ENCODE data around the gene DENND1B. TPM values are rescaled to one million over a fixed set of nuclear protein-coding genes. Genes with fewer than 3 reads are reported as not detected.

DENND1B gene
- total and polyA plus RNA-seq, 2 experiments from 2014 or later, result 3.7 to 18.6 TPM

DNA sequence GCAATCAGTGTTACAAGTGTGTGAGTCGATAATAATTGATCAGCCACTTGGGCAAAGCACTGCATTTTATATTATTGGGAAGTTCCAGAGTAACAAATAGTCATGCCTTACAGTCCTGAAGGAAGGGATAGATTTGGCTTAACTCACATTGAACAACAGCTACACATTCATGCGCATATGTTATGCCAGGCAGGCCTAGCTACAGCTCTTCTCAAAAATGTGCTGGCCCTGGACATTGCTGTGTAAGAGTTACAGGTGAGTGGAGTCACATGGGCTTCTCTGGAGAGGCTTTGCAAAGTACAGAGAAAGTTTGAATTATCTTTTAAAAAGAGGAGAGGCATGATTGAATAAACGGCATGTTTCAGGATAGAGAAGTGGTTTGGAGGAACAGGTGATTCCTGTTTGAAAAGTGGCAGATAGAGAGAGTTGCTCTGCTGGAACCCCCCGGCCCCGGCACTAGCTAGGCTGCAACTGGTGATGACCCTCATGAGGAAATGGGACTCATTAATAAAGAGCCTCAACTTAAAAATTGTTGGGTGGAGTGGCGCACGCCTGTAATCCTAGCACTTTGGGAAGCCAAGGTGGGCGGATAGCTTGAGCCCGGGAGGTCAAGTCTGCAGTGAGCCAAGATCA, 306.6 kb downstream of the DENND1B start:
- no peaks in the 10 kb centered on the region for H3K9me2 ChIP-seq (replicated peaks; ENCODE audit: insufficient read depth)
- H3K27me3 ChIP-seq, result no peaks in the 10 kb centered on the region
- H2AFZ ChIP-seq, result no peak overlapping the region
- H3K4me2 ChIP-seq, result no peak overlapping the region
- H3K4me1 ChIP-seq (ENCODE audit: insufficient read depth), result peaks cover 2% of the 10 kb centered on the region
- H3K27ac ChIP-seq, result no peak overlapping the region
- no peaks in the 10 kb centered on the region for H4K20me1 ChIP-seq (ENCODE audit: insufficient read depth, poor library complexity, severe bottlenecking)
- no peaks in the 10 kb centered on the region for H3K79me2 ChIP-seq
- H3K9me3 ChIP-seq (ENCODE audit: low read depth), result no peaks in the 10 kb centered on the region
- H3K4me3 ChIP-seq, result no peak overlapping the region
- DNase-seq (ENCODE audit: low spot score), result no peak
- no peaks in the 10 kb centered on the region for H3K36me3 ChIP-seq (replicated peaks; ENCODE audit: insufficient read depth, low read depth)
- WGBS (ENCODE audit: low lambda C conversion rate, missing lambda C conversion rate), result 94% methylated on average over 9 of the region's 9 CpGs
- TF ChIP-seq EZH2phosphoT487 (IDR thresholded peaks at IDR 0.05; ENCODE audit: low read depth, severe bottlenecking, unreplicated experiment) (no peak), CTCF (IDR thresholded peaks at IDR 0.05; ENCODE audit: poor library complexity) (no peak), EZH2 (IDR thresholded peaks at IDR 0.05; ENCODE audit: borderline replicate concordance) (no peak)

GRCh38 chr1:197467881-197468280, 307.4 kb downstream of the DENND1B start:
- Histone ChIP-seq H3K4me1 (ENCODE audit: insufficient read depth) (peaks cover 3% of the 10 kb centered on the region), H2AFZ (no peak overlapping the region), H3K9me2 (replicated peaks; ENCODE audit: insufficient read depth) (no peaks in the 10 kb centered on the region), H3K36me3 (replicated peaks; ENCODE audit: insufficient read depth, low read depth) (no peaks in the 10 kb centered on the region), H3K79me2 (no peaks in the 10 kb centered on the region), H3K27ac (no peak overlapping the region), H3K9me3 (ENCODE audit: low read depth) (no peaks in the 10 kb centered on the region), H3K27me3 (no peaks in the 10 kb centered on the region), H3K4me3 (no peak overlapping the region), H3K4me2 (no peak overlapping the region), H4K20me1 (ENCODE audit: insufficient read depth, poor library complexity, severe bottlenecking) (no peaks in the 10 kb centered on the region)
- DNase-seq (ENCODE audit: low spot score), result no peak
- 92% methylated on average over 1 of the region's 1 CpG for WGBS (ENCODE audit: low lambda C conversion rate, missing lambda C conversion rate)
- no peak for TF ChIP-seq EZH2phosphoT487 (IDR thresholded peaks at IDR 0.05; ENCODE audit: low read depth, severe bottlenecking, unreplicated experiment)
- no peak for TF ChIP-seq CTCF (IDR thresholded peaks at IDR 0.05; ENCODE audit: poor library complexity)
- TF ChIP-seq EZH2 (IDR thresholded peaks at IDR 0.05; ENCODE audit: borderline replicate concordance), result no peak

DNA sequence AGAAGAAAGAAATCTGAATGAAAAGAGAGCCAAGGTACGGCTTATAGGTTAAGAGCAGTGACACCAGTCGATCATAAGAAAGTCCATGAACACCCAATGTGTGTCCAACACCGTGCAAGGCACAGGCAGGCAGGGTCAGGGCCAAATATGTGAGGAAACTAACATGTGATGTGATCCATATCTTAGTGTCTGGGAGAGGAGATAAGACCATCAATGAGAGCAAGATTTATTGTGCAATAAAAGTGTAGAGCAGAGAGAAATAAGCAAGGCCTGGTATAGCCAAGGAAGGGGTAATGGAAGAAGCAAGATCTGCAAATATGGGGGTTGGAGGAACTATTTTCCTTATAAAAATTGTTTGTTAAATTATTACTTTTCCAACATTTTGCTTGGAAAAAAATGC, 308.5 kb downstream of the DENND1B start:
- Histone ChIP-seq H3K4me1 (ENCODE audit: insufficient read depth) (peaks cover 3% of the 10 kb centered on the region), H3K4me3 (no peak overlapping the region), H4K20me1 (ENCODE audit: insufficient read depth, poor library complexity, severe bottlenecking) (no peaks in the 10 kb centered on the region), H3K9me2 (replicated peaks; ENCODE audit: insufficient read depth) (no peaks in the 10 kb centered on the region), H3K4me2 (no peak overlapping the region), H3K27ac (no peak overlapping the region), H2AFZ (no peak overlapping the region), H3K9me3 (ENCODE audit: low read depth) (no peaks in the 10 kb centered on the region), H3K79me2 (no peaks in the 10 kb centered on the region), H3K27me3 (no peaks in the 10 kb centered on the region), H3K36me3 (replicated peaks; ENCODE audit: insufficient read depth, low read depth) (no peaks in the 10 kb centered on the region)
- TF ChIP-seq EZH2 (IDR thresholded peaks at IDR 0.05; ENCODE audit: borderline replicate concordance), result no peak
- no peak for TF ChIP-seq CTCF (IDR thresholded peaks at IDR 0.05; ENCODE audit: poor library complexity)
- TF ChIP-seq EZH2phosphoT487 (IDR thresholded peaks at IDR 0.05; ENCODE audit: low read depth, severe bottlenecking, unreplicated experiment), result no peak
- DNase-seq (ENCODE audit: low spot score), result no peak
- 48% methylated on average over 3 of the region's 3 CpGs for WGBS (ENCODE audit: low lambda C conversion rate, missing lambda C conversion rate)
